NCI-H345 (cell line): ENCODE data around the gene ARID1A.
"Not testable (repeated sequence)": the region's sequence is repeated elsewhere in the genome, so short reads cannot be mapped to it uniquely, and the experiment has no call there.

ENCODE experiments used
- DNase-seq: peaks from one replicate; lab custom pipeline; 2025; lab: John Stamatoyannopoulos, UW

The ARID1A gene

DNA sequence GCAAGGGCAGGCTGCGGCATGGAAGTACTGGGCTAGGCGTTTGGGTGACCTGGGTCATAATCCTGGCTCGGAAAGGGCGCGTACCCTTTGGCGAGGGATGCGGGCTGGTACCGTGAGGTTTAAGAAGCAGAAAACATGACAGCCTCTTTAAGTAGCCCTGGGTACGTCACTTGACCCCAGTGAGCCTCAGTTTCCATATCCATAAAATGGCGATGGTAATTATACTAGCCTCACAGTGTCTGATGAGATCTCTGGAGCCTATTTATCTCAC, 92.6 kb downstream of the ARID1A start:
- DNase-seq, result no peak

GRCh38 chr1:26788836-26789611, 93.2 kb downstream of the ARID1A start:
- peak; percentile 91 for DNase-seq

DNA sequence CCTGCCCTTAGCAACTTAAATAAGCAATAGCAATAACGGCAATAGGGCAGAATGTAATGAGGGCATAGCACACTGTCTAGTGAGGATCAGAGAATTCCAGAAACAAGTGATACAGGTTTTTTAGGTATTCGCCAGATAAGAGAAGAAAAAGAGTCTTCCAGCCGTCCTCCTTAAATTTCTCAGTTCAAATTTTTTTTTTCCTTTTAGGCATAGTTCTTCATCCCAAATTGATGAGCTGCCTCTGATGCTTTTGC, 93.7 kb downstream of the ARID1A start:
- DNase-seq, result no peak

GRCh38 chr1:26789931-26790330, 94.1 kb downstream of the ARID1A start:
- DNase-seq, result no peak

DNA sequence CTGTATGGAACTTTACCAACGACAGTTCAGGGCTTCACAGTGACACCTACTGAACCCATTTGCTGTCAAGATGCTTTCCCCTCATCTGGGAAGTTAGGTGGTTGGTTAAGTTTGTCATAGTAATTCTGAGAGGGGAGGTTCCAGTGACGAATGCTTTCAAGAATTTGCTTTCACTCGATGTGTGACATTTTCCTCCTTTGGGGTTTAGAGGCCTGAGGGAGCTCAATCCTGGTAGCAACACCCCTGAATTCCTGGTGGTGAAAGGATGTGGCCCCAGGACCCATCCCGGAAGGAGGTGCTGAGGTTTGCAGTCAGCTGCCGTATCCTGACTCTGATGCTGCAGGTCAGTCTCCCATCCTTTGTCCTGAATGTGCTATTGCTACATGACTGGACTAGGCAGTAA, 94.7 kb downstream of the ARID1A start:
- no peak for DNase-seq

DNA sequence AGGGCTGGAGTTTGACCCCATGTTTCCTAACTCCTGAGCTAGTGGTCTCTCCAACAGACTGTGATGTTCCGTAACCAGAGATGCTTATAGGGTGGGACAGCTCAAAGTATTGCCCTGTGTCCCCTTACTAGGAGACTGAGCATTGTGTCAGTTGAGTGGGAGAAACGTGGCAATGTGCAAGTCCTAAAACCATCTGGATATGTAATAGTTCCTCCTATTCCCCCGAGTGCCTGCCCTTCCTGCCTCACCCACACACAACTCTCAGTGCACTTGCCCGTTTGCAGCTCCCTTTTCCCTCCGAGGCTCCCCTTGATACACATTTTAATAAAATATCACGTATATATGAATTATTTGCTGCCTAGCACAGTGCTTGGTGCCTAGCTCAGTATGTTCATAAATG, 95.3 kb downstream of the ARID1A start:
- no peak for DNase-seq

GRCh38 chr1:26791626-26792025, 95.8 kb downstream of the ARID1A start:
- no peak for DNase-seq

GRCh38 chr1:26792924-26793323, 97.1 kb downstream of the ARID1A start:
- no peak for DNase-seq

GRCh38 chr1:26794391-26794790, 98.6 kb downstream of the ARID1A start:
- no peak for DNase-seq

GRCh38 chr1:26797627-26798026, 101.8 kb downstream of the ARID1A start:
- DNase-seq, result no peak

DNA sequence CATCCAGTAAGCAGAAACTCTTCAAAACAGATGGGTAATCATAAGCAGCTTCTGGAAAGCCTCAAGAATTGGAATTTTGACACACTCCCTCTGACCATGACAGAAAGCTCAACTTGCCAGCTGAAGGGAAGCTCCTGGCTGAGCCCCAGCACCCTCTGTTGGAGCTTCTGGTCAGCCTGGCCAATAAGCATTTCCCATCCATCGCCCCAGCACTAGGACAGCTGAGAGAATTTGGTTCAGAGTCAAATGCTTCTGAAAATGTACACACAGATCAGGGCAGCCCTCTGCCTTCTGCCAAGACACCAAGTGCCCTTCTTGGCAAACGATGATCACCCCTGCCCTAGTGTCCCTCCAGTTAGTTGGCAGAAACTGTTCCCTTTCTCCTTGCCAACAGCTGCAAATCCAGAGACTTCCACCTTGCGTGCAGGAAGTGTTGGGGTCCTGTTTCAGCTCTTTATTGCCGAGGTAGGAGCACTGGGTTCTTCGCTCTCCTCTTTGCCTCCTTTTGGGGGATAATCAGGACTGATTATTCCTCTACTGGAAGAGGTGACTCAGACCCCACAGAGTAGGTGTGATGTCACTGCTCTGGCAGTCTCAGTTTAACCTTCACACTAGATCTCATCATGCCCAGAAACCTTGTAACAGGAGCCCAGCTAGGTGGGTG, 103.8 kb downstream of the ARID1A start:
- DNase-seq, result no peak

DNA sequence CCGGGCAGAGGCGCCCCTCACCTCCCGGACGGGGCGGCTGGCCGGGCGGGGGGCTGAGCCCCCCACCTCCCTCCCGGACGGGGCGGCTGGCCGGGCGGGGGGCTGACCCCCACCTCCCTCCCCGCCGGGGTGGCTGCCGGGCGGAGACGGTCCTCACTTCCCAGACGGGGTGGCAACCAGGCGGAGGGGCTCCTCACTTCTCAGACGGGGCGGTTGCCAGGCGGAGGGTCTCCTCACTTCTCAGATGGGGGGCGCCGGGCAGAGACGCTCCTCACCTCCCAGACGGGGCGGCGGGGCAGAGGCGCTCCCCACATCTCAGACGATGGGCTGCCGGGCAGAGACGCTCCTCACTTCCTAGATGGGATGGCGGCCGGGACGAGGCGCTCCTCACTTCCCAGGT, 108.1 kb downstream of the ARID1A start:
- DNase-seq, result not testable (repeated sequence)

GRCh38 chr1:26810105-26810504, 114.3 kb downstream of the ARID1A start:
- peak; percentile 51 for DNase-seq

DNA sequence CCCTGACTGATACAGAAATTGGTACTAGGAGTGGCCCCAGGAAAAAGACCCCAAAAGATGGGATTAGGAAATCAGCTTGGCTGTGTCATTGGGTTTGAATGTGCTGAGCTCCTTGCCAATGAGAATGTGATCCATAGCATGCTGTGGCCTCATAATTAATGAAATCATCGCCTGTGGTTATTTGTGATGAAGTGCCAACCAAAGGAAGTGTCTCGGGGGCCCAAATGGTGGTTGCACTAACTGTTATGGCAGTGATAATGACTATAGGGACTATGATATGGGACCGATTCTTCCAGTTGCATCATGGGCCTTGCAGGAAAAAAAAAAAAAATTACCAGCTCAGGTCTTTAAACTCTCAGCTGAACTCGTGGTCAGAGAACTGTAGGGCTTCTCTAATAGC, 115.2 kb downstream of the ARID1A start:
- DNase-seq, result no peak

GRCh38 chr1:26811708-26812107, 115.9 kb downstream of the ARID1A start:
- no peak for DNase-seq

DNA sequence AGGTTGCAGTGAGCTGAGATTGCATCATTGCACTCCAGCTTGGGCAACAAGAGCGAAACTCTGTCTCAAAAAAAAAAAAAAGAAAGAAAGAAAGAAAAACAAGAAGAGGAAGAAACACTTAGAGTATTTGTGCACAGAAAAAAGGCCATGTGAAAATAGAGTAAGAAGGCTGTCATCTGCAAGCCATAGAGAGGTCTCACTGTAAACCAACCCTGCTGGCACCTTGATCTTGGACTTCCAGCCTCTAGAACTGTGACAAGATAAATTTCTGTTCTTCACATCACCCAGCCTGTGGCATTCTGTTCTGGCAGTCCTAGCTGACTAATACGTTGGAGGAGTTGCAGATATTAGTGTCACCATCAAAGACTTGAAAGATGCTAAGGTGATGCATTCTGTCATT, 118.6 kb downstream of the ARID1A start:
- DNase-seq, result no peak

DNA sequence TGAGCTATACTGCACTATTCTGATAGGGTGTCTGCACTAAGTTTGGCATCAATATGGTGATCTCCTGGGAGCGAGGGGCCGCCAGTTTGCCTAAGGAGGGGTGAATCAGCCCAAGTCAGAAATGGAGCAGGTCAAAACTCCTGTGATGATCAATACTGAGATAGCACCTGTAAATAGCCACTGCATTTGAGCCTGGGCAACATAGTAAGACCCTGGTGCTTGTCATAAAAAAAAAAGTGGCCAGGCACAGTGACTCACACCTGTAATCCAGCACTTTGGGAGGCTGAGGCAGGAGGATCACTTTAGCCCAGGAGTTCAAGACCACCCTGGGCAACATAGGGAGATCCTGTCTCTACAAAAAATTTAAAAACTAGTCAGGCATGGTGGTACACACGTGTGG, 119.1 kb downstream of the ARID1A start:
- no peak for DNase-seq

- DNase-seq, result no peak
These were observed 125.0 kb downstream of the ARID1A start for GRCh38 chr1:26820784-26821269.

DNA sequence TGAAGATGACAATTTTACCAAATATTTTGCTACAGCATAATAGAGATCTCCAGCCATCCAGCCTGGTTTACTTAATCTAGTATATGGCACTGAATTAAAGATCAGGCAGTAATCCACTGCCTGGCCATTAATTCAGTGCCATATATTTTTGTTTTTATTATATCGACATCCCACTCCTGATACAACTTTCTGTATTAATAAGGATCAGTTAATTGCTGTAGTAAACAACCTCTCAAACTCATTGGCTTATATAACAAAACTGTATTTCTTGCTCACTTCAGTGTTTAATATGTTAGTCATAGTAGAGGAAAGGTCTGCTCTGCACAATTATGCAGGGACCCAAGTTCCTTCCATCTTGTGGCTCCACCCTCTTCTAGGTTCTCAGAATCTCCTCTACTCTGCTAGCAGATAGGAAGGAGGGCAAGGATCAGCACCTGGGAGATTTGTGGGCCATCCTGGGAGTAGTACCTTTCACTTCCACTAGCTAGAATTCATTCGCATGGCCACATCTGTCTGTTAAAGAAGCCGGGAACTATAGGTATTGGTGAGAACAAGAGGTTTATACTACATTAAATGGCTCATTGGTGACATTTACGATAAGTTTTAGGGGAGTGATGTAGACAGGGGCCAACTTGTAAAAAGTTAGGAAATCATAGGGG, 127.1 kb downstream of the ARID1A start:
- no peak for DNase-seq

DNA sequence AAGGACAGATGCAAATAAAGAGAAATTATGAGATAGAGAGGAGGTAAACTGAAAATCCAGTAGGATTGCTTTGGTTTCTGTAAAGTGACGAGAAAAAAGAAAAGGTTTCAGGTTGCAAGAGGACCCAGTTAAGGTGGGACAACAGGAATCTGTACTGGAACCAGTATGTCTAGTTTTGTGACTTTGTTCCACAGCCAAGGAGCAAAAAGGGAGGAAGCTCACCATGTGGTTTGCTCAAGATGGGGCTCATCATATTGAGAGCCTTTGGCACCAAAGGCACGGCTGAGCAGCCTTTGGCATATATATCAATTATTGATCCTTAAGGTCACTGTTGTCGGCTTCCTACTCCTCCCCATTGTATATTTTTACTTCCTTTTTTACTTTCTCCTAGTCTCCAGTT, 128.9 kb downstream of the ARID1A start:
- DNase-seq, result no peak

DNA sequence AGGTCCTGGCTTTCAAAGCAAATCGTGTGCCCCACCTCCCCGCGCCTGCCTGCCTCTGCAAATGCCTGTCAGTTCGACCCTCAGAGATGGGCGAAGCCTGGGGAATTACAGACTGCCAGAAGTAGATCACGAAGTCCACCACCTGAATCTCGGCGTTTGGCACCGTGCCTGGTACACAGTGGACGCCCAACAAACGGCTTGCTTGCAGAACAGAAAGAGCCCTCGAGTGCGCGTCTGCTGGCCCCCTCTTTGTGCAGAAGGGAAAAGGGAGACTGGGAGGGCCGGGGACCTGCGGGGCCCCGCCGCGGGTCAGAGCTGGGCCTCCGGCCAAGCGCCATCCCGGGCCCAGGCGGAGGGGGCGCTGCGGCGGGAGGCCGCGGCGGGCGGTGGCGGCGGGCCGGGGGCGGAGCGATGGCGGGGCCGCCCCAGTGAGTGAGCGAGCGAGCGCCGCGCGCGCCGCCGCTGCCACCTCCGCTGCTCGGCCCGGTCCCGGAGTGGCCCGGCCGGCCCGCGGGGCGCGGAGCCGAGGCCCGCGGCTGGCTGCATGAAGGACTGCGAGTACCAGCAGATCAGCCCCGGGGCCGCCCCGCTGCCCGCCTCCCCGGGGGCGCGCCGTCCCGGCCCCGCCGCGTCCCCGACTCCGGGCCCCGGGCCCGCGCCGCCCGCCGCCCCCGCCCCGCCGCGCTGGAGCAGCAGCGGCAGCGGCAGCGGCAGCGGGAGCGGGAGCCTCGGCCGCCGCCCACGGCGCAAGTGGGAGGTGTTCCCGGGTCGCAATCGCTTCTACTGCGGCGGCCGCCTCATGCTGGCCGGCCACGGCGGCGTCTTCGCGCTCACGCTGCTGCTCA, 130.7 kb downstream of the ARID1A start, which contains the start of gene ZDHHC18:
Gene ZDHHC18 (plus strand): TSS at position 428 of the 845 bp plus-strand sequence. CDS start 117 bp downstream, at position 545.
- DNase-seq, result peak; percentile 69

DNA sequence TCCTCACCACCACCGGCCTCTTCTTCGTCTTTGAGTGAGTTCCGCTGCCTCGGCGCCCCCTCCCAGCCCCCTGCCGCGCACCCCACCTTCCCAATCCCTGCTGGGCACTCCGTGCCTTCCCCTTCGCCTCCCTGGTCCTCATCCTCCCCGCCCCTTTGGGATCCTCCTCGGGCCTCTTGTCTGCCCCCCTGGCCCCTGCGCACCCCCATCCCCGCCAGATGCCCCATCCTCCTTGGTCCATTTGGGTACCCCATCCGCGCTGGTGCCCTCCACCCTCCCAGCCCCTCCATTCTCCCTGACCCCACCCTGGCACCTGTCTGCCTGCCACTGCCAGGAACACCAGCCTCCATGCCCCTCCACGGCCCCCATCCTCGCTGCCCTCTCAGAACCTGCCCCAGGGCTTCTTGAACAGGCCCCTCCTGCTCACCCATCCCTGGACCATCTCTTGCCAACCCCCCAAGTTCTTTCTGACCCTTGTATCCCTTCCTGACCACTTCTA, 131.3 kb downstream of the ARID1A start:
- no peak for DNase-seq
